Fibroblast of villous mesenchyme (primary cell): ENCODE measurements around the gene AP5B1. TPM values are rescaled to one million over a fixed set of nuclear protein-coding genes. Genes with fewer than 3 reads are reported as not detected.

Source experiments
- DNase-seq: peaks from one replicate; pipeline ENCODE4 v3.0.0-alpha.2; 2010; ENCODE audit warnings: low read depth
- H3K4me3 ChIP-seq: 2 replicates; pipeline ENCODE4 v1.5.1; 2011; ENCODE audit warnings: low read depth, mild to moderate bottlenecking, low read length
- CTCF ChIP-seq: IDR thresholded peaks from 2 replicates; pipeline ENCODE4 v1.5.1; 2012; ENCODE audit warnings: low read depth, mild to moderate bottlenecking, low read length; ENCODE audit not compliant: insufficient read depth
- total RNA-seq: library from RNA; depleted of rRNA; stranded (reverse); fragments of >200 nt; gene quantifications from 2 replicates; pipeline ENCODE4 v1.2.3, GENCODE V29; 2012

Gene AP5B1
- total RNA-seq = 13.8 and 16.4 TPM in 2 replicates

- peak; percentile 51 for DNase-seq
- H3K4me3 ChIP-seq = peak within 1 kb of the TSS; percentile 71
- no peak for TF ChIP-seq CTCF
These were observed at the start of gene AP5B1 for GRCh38 chr11:65780770-65781151. Gene AP5B1 (minus strand): TSS chr11:65780976. CDS start chr11:65780591, 385 bp downstream.

- DNase-seq = no peak
- TF ChIP-seq CTCF = no peak
- H3K4me3 ChIP-seq = no peak overlapping the region
These were observed 48.7 kb upstream of the AP5B1 start for GRCh38 chr11:65829459-65829858.

- no peak overlapping the region for H3K4me3 ChIP-seq
- TF ChIP-seq CTCF = no peak
- no peak for DNase-seq
These were observed 46.4 kb upstream of the AP5B1 start for GRCh38 chr11:65826984-65827735.

- no peak overlapping the region for H3K4me3 ChIP-seq
- no peak for TF ChIP-seq CTCF
- DNase-seq = no peak
These were observed 42.2 kb upstream of the AP5B1 start for GRCh38 chr11:65822776-65823528.

- no peak for TF ChIP-seq CTCF
- DNase-seq = no peak
- H3K4me3 ChIP-seq = no peak overlapping the region
These were observed 40.3 kb upstream of the AP5B1 start for GRCh38 chr11:65821107-65821506.

- DNase-seq = peak; percentile 88
- peak overlapping the region; percentile 65 for H3K4me3 ChIP-seq
- TF ChIP-seq CTCF = peak; percentile 98
These were observed 37.3 kb upstream of the AP5B1 start for GRCh38 chr11:65817835-65818680.
